ENCODE data around the gene GALE. TPM values are rescaled to one million over a fixed set of nuclear protein-coding genes. Genes with fewer than 3 reads are reported as not detected.
A peak's percentile ranks its signal among the peaks of the same experiment; 100 is the strongest.

Gene GALE
- total RNA-seq, 1 donor from 2014 or later = 24.9 TPM

- DNase-seq (ENCODE audit: low spot score) = no peak
- no peak overlapping the region for H3K4me3 Mint-ChIP-seq (ENCODE audit: unreplicated experiment)
- no peaks in the 10 kb centered on the region for H3K27me3 Mint-ChIP-seq (ENCODE audit: low read depth)
Observed at GRCh38 chr1:23801876-23802275, 1.3 kb upstream of the GALE start.

GRCh38 chr1:23801338-23801748 lies 789 bp upstream of the GALE start:
- peaks cover 14% of the 10 kb centered on the region for H3K4me1 Mint-ChIP-seq (ENCODE audit: low read depth)
- no peak for DNase-seq (ENCODE audit: low spot score)
- H3K9me3 Mint-ChIP-seq (ENCODE audit: low read depth) = no peaks in the 10 kb centered on the region
- no peak for TF ChIP-seq CTCF (IDR thresholded peaks at IDR 0.05)
- H3K36me3 Mint-ChIP-seq (ENCODE audit: low read depth) = no peaks in the 10 kb centered on the region
- H3K27me3 Mint-ChIP-seq (ENCODE audit: low read depth) = no peaks in the 10 kb centered on the region
- peak overlapping the region; percentile 85 for H3K4me3 Mint-ChIP-seq (ENCODE audit: unreplicated experiment)
- H3K27ac Mint-ChIP-seq (ENCODE audit: unreplicated experiment) = peak overlapping the region; percentile 76

More at GRCh38 chr1:23801876-23802275, 1.3 kb upstream of the GALE start:
- no peaks in the 10 kb centered on the region for H3K9me3 Mint-ChIP-seq (ENCODE audit: low read depth)
- no peak for TF ChIP-seq CTCF (IDR thresholded peaks at IDR 0.05)
- no peak overlapping the region for H3K27ac Mint-ChIP-seq (ENCODE audit: unreplicated experiment)
- H3K4me1 Mint-ChIP-seq (ENCODE audit: low read depth) = peaks cover 14% of the 10 kb centered on the region
- no peaks in the 10 kb centered on the region for H3K36me3 Mint-ChIP-seq (ENCODE audit: low read depth)

GRCh38 chr1:23799570-23800399 lies 769 bp downstream of the GALE start:
- peak; percentile 9 for TF ChIP-seq CTCF (IDR thresholded peaks at IDR 0.05)
- Mint-ChIP-seq H3K36me3 (ENCODE audit: low read depth) (peaks cover 2% of the 10 kb centered on the region), H3K4me3 (ENCODE audit: unreplicated experiment) (peak overlapping the region; percentile 85), H3K4me1 (ENCODE audit: low read depth) (peaks cover 14% of the 10 kb centered on the region), H3K27ac (ENCODE audit: unreplicated experiment) (peak overlapping the region; percentile 94), H3K27me3 (ENCODE audit: low read depth) (no peaks in the 10 kb centered on the region), H3K9me3 (ENCODE audit: low read depth) (no peaks in the 10 kb centered on the region)
- DNase-seq (ENCODE audit: low spot score) = no peak

- H3K4me3 Mint-ChIP-seq (ENCODE audit: unreplicated experiment) = peak overlapping the region; percentile 85
- DNase-seq (ENCODE audit: low spot score) = no peak
- no peak for TF ChIP-seq CTCF (IDR thresholded peaks at IDR 0.05)
- no peaks in the 10 kb centered on the region for H3K27me3 Mint-ChIP-seq (ENCODE audit: low read depth)
- no peaks in the 10 kb centered on the region for H3K9me3 Mint-ChIP-seq (ENCODE audit: low read depth)
- peak overlapping the region; percentile 61 for H3K27ac Mint-ChIP-seq (ENCODE audit: unreplicated experiment)
- H3K4me1 Mint-ChIP-seq (ENCODE audit: low read depth) = peaks cover 14% of the 10 kb centered on the region
- H3K36me3 Mint-ChIP-seq (ENCODE audit: low read depth) = peaks cover 2% of the 10 kb centered on the region
Observed at GRCh38 chr1:23799255-23799569, 1.3 kb downstream of the GALE start.

- no peak for DNase-seq (ENCODE audit: low spot score)
- H3K4me3 Mint-ChIP-seq (ENCODE audit: unreplicated experiment) = no peak overlapping the region
- peak; percentile 20 for TF ChIP-seq CTCF (IDR thresholded peaks at IDR 0.05)
- peak overlapping the region; percentile 61 for H3K27ac Mint-ChIP-seq (ENCODE audit: unreplicated experiment)
- no peaks in the 10 kb centered on the region for H3K27me3 Mint-ChIP-seq (ENCODE audit: low read depth)
- H3K36me3 Mint-ChIP-seq (ENCODE audit: low read depth) = peaks cover 2% of the 10 kb centered on the region
- H3K4me1 Mint-ChIP-seq (ENCODE audit: low read depth) = peaks cover 14% of the 10 kb centered on the region
- H3K9me3 Mint-ChIP-seq (ENCODE audit: low read depth) = no peaks in the 10 kb centered on the region
Observed at GRCh38 chr1:23798662-23799142, 1.9 kb downstream of the GALE start.

Data from chondrocyte (in vitro differentiated cells).